ENCODE measurements around the gene FLNC. TPM values are rescaled to one million over a fixed set of nuclear protein-coding genes. Genes with fewer than 3 reads are reported as not detected.

FLNC gene
- total RNA-seq, 4 donors from 2014 or later, result 3.8 to 5.1 (median 4.3) TPM

DNA sequence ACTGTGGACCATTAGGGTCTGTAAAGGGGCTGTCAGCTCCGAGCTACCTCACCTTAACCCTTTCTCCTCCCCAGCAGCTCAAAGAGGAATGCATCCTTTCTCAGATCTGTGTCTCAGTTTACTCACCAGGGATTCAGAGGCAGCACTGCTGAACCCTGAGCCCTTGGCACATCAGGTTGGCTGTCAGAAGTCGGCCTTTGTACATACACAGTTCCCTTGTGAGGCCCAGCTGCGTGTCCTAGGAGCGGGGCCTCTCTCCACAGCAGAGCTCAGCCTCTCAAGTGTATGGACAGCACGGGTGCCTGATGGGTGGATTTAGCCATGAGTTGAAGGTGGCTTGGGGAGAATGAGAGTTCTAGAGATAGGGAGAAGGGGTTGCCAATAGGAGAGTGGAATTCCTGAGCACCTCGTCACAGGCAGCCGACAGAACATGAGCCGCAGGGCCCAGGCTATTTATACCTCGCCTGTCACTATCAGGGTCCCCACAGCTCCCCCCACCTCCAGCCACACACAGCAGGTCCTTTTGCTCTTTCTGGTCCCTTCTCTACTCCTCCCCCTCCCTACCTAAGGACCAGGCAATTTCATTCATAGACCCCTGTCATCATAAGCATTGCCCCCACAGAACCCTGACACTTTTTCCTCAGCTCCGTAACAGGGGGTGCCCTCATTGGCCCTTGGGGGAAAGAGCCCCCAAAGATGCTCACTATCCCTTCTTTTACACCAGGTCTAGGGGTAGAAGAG is 2.1 kb upstream of the FLNC start:
- DNase-seq (ENCODE audit: low spot score in 2 of 2), result no peak
- TF ChIP-seq EP300 (IDR thresholded peaks at IDR 0.05), result no peak
- no peak for TF ChIP-seq POLR2AphosphoS5 (IDR thresholded peaks at IDR 0.05)
- no peak overlapping the region for H3K4me3 ChIP-seq
- H3K4me1 ChIP-seq, result peaks cover 36% of the 10 kb centered on the region
- H3K27me3 ChIP-seq, result peaks cover 20% of the 10 kb centered on the region
- no peak overlapping the region for H3K27ac ChIP-seq
- WGBS, result 83% methylated on average over 7 of the region's 10 CpGs
- no peaks in the 10 kb centered on the region for H3K36me3 ChIP-seq
- H3K9me3 ChIP-seq, result no peaks in the 10 kb centered on the region

GRCh38 chr7:128829391-128830166 is 627 bp upstream of the FLNC start:
- Histone ChIP-seq H3K36me3 (no peaks in the 10 kb centered on the region), H3K27ac (no peak overlapping the region), H3K9me3 (no peaks in the 10 kb centered on the region), H3K27me3 (peaks cover 20% of the 10 kb centered on the region), H3K4me1 (peaks cover 48% of the 10 kb centered on the region), H3K4me3 (peak overlapping the region; percentile 50)
- TF ChIP-seq CTCF (IDR thresholded peaks at IDR 0.05) (no peak), EP300 (IDR thresholded peaks at IDR 0.05) (no peak), POLR2AphosphoS5 (IDR thresholded peaks at IDR 0.05) (no peak)
- no peak for DNase-seq (ENCODE audit: low spot score in 2 of 2)
- WGBS, result 34% methylated on average over 11 of the region's 13 CpGs

- peak overlapping the region; percentile 50 for H3K4me3 ChIP-seq
- WGBS, result 24% methylated on average over 9 of the region's 33 CpGs
- peaks cover 50% of the 10 kb centered on the region for H3K4me1 ChIP-seq
- no peaks in the 10 kb centered on the region for H3K9me3 ChIP-seq
- no peaks in the 10 kb centered on the region for H3K36me3 ChIP-seq
- H3K27ac ChIP-seq, result no peak overlapping the region
- peaks cover 20% of the 10 kb centered on the region for H3K27me3 ChIP-seq
- TF ChIP-seq EP300 (IDR thresholded peaks at IDR 0.05) (no peak), POLR2A (IDR thresholded peaks at IDR 0.05) (no peak), POLR2AphosphoS5 (IDR thresholded peaks at IDR 0.05) (no peak), CTCF (IDR thresholded peaks at IDR 0.05) (no peak)
- DNase-seq (ENCODE audit: low spot score in 2 of 2), result peak in 1 of 2 donors; percentile 70
Measured at GRCh38 chr7:128831178-128831993, 1.2 kb downstream of the FLNC start.

DNA sequence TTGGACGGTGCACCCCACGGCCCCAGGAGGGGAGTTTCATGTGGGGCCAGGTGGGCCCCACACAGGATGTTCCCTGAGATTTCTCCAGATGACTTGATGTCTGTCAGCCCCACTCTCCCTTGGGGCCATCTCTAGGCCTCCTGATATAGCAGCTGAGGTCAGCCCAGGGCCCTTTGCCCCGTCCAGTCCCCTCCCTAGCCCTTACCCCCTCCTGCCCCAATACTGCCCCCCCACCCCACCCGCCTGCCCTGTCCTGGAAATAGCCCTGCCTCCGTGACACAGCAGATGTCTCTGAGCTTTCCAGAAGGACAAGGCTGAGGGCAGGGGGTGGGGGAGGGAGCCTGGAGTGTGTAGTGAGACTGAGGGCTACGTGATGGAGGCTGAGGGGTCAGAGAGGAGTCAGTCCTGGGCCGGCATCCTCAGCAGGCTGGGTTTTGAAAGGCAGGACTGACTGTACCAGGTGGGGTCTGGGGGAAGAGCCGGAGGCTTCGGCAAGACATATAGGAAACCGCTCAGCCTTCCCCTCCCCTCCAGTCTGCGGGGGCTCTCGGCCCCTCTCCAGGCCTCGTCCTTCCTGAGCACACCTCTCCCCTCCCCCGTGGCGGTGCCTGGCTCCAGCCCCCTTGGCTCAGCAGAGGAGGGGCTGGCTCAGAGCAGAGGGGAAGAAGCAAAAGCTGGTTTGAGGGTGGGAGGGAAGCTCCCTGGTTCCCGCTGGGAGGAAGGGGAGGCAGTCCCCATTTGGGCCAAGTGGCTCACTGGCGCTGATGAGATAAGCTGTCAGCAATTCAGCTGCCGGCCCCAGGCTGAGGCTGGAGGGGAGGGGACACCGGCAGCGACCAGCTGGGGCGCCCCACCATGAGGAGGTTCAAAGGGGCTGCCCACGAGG is 2.0 kb downstream of the FLNC start:
- 56% methylated on average over 11 of the region's 22 CpGs for WGBS
- H3K27ac ChIP-seq, result peak overlapping the region; percentile 59
- no peak for TF ChIP-seq EP300 (IDR thresholded peaks at IDR 0.05)
- no peak for TF ChIP-seq POLR2AphosphoS5 (IDR thresholded peaks at IDR 0.05)

GRCh38 chr7:128832880-128833147 is 2.6 kb downstream of the FLNC start:
- no peak for DNase-seq (ENCODE audit: low spot score in 2 of 2)
- TF ChIP-seq POLR2A (IDR thresholded peaks at IDR 0.05) (no peak), POLR2AphosphoS5 (IDR thresholded peaks at IDR 0.05) (no peak), EP300 (IDR thresholded peaks at IDR 0.05) (no peak), CTCF (IDR thresholded peaks at IDR 0.05) (no peak)
- peaks cover 20% of the 10 kb centered on the region for H3K27me3 ChIP-seq
- H3K27ac ChIP-seq, result peak overlapping the region; percentile 59
- peak overlapping the region; percentile 50 for H3K4me3 ChIP-seq
- 19% methylated on average over 2 of the region's 2 CpGs for WGBS
- peaks cover 54% of the 10 kb centered on the region for H3K4me1 ChIP-seq
- H3K36me3 ChIP-seq, result no peaks in the 10 kb centered on the region
- no peaks in the 10 kb centered on the region for H3K9me3 ChIP-seq

More for the DNA sequence above, 2.0 kb downstream of the FLNC start:
- DNase-seq (ENCODE audit: low spot score in 2 of 2), result peak in 1 of 2 donors; percentile 66
- peaks cover 54% of the 10 kb centered on the region for H3K4me1 ChIP-seq
- H3K36me3 ChIP-seq, result no peaks in the 10 kb centered on the region
- no peaks in the 10 kb centered on the region for H3K9me3 ChIP-seq
- H3K4me3 ChIP-seq, result peak overlapping the region; percentile 50
- H3K27me3 ChIP-seq, result peaks cover 20% of the 10 kb centered on the region

All from suprapubic skin (tissue), 4 donors.